Fibroblast of lung (primary cell): Measurements from ENCODE around the gene ANXA2. TPM values are rescaled to one million over a fixed set of nuclear protein-coding genes. Genes with fewer than 3 reads are reported as not detected.

Experiments
- DNase-seq, 2 donors: peaks; one replicate each; pipeline versions ENCODE4 v3.0.0 to v3.0.0-alpha.2; 2010; ENCODE audit warnings: low read depth in 2 of 2
- H2AFZ ChIP-seq: 2 replicates; pipeline ENCODE4 v1.5.1; 2012; ENCODE audit warnings: low read length, control low read depth, inconsistent platforms
- H3K27ac ChIP-seq: 2 replicates; pipeline ENCODE4 v1.5.1; 2011; ENCODE audit warnings: low read length, control low read depth; ENCODE audit not compliant: insufficient read depth
- H3K27me3 ChIP-seq: 2 replicates; pipeline ENCODE4 v1.5.1; 2011; ENCODE audit warnings: mild to moderate bottlenecking, low read length; ENCODE audit not compliant: control insufficient read depth, insufficient read depth
- H3K36me3 ChIP-seq: 2 replicates; pipeline ENCODE4 v1.5.1; 2011; ENCODE audit warnings: low read length; ENCODE audit not compliant: control insufficient read depth, insufficient read depth
- H3K4me1 ChIP-seq: 2 replicates; pipeline ENCODE4 v1.5.1; 2011; ENCODE audit warnings: low read length; ENCODE audit not compliant: control insufficient read depth, insufficient read depth; ENCODE audit errors: extremely low read depth
- H3K4me2 ChIP-seq: 2 replicates; pipeline ENCODE4 v1.5.1; 2011; ENCODE audit warnings: low read length, control low read depth; ENCODE audit not compliant: insufficient read depth; ENCODE audit errors: extremely low read depth
- H3K4me3 ChIP-seq, 4 experiments: fragments of 200-600 bp in 1 of 4; sonication (generic) in 1 of 4; replicated peaks in 1 of 4; 2 replicates each; pipeline ENCODE4 v1.5.1; 2011 to 2016; ENCODE audit warnings: low read length in 4 of 4, low read depth in 3 of 4, mild to moderate bottlenecking in 3 of 4, control low read depth in 2 of 4, inconsistent platforms in 1 of 4, mixed read lengths in 1 of 4; ENCODE audit not compliant: insufficient read depth in 1 of 4; ENCODE audit errors: control extremely low read depth in 1 of 4
- H3K79me2 ChIP-seq: 2 replicates; pipeline ENCODE4 v1.5.1; 2012; ENCODE audit warnings: mild to moderate bottlenecking, low read length, inconsistent platforms; ENCODE audit not compliant: control insufficient read depth, insufficient read depth
- H3K9ac ChIP-seq: 2 replicates; pipeline ENCODE4 v1.5.1; 2011; ENCODE audit warnings: mild to moderate bottlenecking, low read length, control low read depth; ENCODE audit not compliant: insufficient read depth
- H3K9me3 ChIP-seq: 2 replicates; pipeline ENCODE4 v1.5.1; 2012; ENCODE audit warnings: low read depth, low read length; ENCODE audit not compliant: control insufficient read depth, insufficient read depth
- H4K20me1 ChIP-seq: 2 replicates; pipeline ENCODE4 v1.5.1; 2011; ENCODE audit warnings: low read length; ENCODE audit not compliant: control insufficient read depth, insufficient read depth; ENCODE audit errors: extremely low read depth
- CTCF ChIP-seq, 2 donors: IDR thresholded peaks in 1 of 2; conservative IDR thresholded peaks in 1 of 2; 1 replicate in 1 of 2; 2 replicates in 1 of 2; pipeline ENCODE4 v1.5.1; 2011 to 2012; ENCODE audit warnings: low read length in 2 of 2, control low read depth in 1 of 2, inconsistent platforms in 1 of 2, low read depth in 1 of 2, mild to moderate bottlenecking in 1 of 2
- EZH2 ChIP-seq: IDR thresholded peaks from 2 replicates; pipeline ENCODE4 v1.5.1; 2012; ENCODE audit warnings: low read length, control low read depth, mild to moderate bottlenecking; ENCODE audit errors: missing control alignments
- polyA plus RNA-seq, 2 donors: library from polyadenylated mRNA; depleted of rRNA in 1 of 2; stranded (reverse) in 1 of 2; unstranded in 1 of 2; fragments of >200 nt; gene quantifications; 2 replicates each; pipeline ENCODE4 v1.2.1, GENCODE V29; 2011 to 2012; ENCODE audit warnings: missing spikeins in 1 of 2
- total RNA-seq: library from RNA; depleted of rRNA; stranded (reverse); fragments of >200 nt; gene quantifications from 2 replicates; pipeline ENCODE4 v1.2.1, GENCODE V29; 2014

The ANXA2 gene
- total and polyA plus RNA-seq, 2 donors (not counting 1 experiment from before 2014, with no cell fraction given), result 2,754 to 4,872 TPM

GRCh38 chr15:60396560-60396957 lies 1.2 kb downstream of the ANXA2 start:
- H3K9ac ChIP-seq, result peak overlapping the region; percentile 98
- peak overlapping the region; percentile 99 for H3K27ac ChIP-seq
- H4K20me1 ChIP-seq, result peaks cover 2% of the 10 kb centered on the region
- no peaks in the 10 kb centered on the region for H3K9me3 ChIP-seq
- TF ChIP-seq EZH2 (no peak), CTCF (conservative IDR thresholded peaks at IDR 0.05 in 1 of 2, IDR thresholded peaks at IDR 0.05 in 1 of 2; ENCODE audit: low read depth in 1 of 2, low read length in 2 of 2) (no peak)
- no peak overlapping the region for H2AFZ ChIP-seq
- H3K27me3 ChIP-seq, result no peaks in the 10 kb centered on the region
- H3K4me2 ChIP-seq, result peak overlapping the region; percentile 88
- H3K4me3 ChIP-seq, result peak overlapping the region; percentile 70 to 94 (median 86)
- H3K36me3 ChIP-seq, result peaks cover 5% of the 10 kb centered on the region
- H3K79me2 ChIP-seq, result peaks cover 61% of the 10 kb centered on the region
- peak in 1 of 2 donors; percentile 55 for DNase-seq
- peaks cover 44% of the 10 kb centered on the region for H3K4me1 ChIP-seq

GRCh38 chr15:60396100-60396499 lies 1.7 kb downstream of the ANXA2 start:
- Histone ChIP-seq H4K20me1 (peaks cover 5% of the 10 kb centered on the region), H3K4me2 (peak overlapping the region; percentile 88), H2AFZ (no peak overlapping the region), H3K9me3 (no peaks in the 10 kb centered on the region), H3K79me2 (peaks cover 65% of the 10 kb centered on the region), H3K36me3 (peaks cover 5% of the 10 kb centered on the region), H3K4me3 (peak overlapping the region; percentile 70 to 94 (median 86)), H3K4me1 (peaks cover 47% of the 10 kb centered on the region), H3K27me3 (no peaks in the 10 kb centered on the region), H3K27ac (peak overlapping the region; percentile 99), H3K9ac (no peak overlapping the region)
- TF ChIP-seq EZH2, result no peak
- TF ChIP-seq CTCF (conservative IDR thresholded peaks at IDR 0.05 in 1 of 2, IDR thresholded peaks at IDR 0.05 in 1 of 2; ENCODE audit: low read depth in 1 of 2, low read length in 2 of 2), result no peak
- DNase-seq, result peak in 1 of 2 donors; percentile 53

- H3K79me2 ChIP-seq, result peaks cover 72% of the 10 kb centered on the region
- peaks cover 7% of the 10 kb centered on the region for H4K20me1 ChIP-seq
- H3K4me2 ChIP-seq, result peak overlapping the region; percentile 88
- no peak for DNase-seq
- peaks cover 5% of the 10 kb centered on the region for H3K36me3 ChIP-seq
- TF ChIP-seq EZH2 (no peak), CTCF (conservative IDR thresholded peaks at IDR 0.05 in 1 of 2, IDR thresholded peaks at IDR 0.05 in 1 of 2; ENCODE audit: low read depth in 1 of 2, low read length in 2 of 2) (no peak)
- H3K4me3 ChIP-seq, result peak overlapping the region; percentile 70 to 94 (median 86)
- peaks cover 43% of the 10 kb centered on the region for H3K4me1 ChIP-seq
- H3K27ac ChIP-seq, result peak overlapping the region; percentile 99
- H3K9ac ChIP-seq, result no peak overlapping the region
- H2AFZ ChIP-seq, result no peak overlapping the region
- no peaks in the 10 kb centered on the region for H3K27me3 ChIP-seq
- no peaks in the 10 kb centered on the region for H3K9me3 ChIP-seq
These were observed 2.3 kb downstream of the ANXA2 start for GRCh38 chr15:60395276-60396011.
